ENCODE measurements around the gene ADCYAP1R1.

- TF ChIP-seq CTCF (IDR thresholded peaks at IDR 0.05): no peak
- TF ChIP-seq POLR2A (IDR thresholded peaks at IDR 0.05): no peak
These were observed 24.7 kb upstream of the ADCYAP1R1 start for GRCh38 chr7:31027161-31027965.
